Measurements from ENCODE around the gene SLC25A38.

- TF ChIP-seq CTCF (conservative IDR thresholded peaks at IDR 0.05 in 1 of 2, IDR thresholded peaks at IDR 0.05 in 1 of 2; ENCODE audit: low read depth in 1 of 2, low read length in 2 of 2) = no peak
- no peak for TF ChIP-seq EZH2 (IDR thresholded peaks at IDR 0.05; ENCODE audit: low read length, missing control alignments)
Observed at GRCh38 chr3:39426312-39426711, 43.1 kb downstream of the SLC25A38 start.
